ENCODE results near the gene GNAZ. TPM values are rescaled to one million over a fixed set of nuclear protein-coding genes. Genes with fewer than 3 reads are reported as not detected.

Gene GNAZ
- total and polyA plus RNA-seq, 5 donors: 2.0 to 3.5 (median 2.8) TPM

GRCh38 chr22:23033116-23033905 is 37.0 kb upstream of the GNAZ start:
- ATAC-seq: no peak
- no peak for DNase-seq
- no peaks in the 10 kb centered on the region for H3K4me1 ChIP-seq (ENCODE audit: control insufficient read depth, insufficient read depth, low read length)
- H3K9me3 ChIP-seq (ENCODE audit: control insufficient read depth, low read length): no peaks in the 10 kb centered on the region
- intact Hi-C loops (cut with DNase I): no loop called here
- H3K27ac ChIP-seq (ENCODE audit: low read length): no peak overlapping the region
- H3K27me3 ChIP-seq (ENCODE audit: control insufficient read depth, insufficient read depth): no peaks in the 10 kb centered on the region
- 80% methylated on average over 6 of the region's 6 CpGs for WGBS
- no peak overlapping the region for H3K4me3 ChIP-seq (ENCODE audit: low read length)

- Histone ChIP-seq H3K27ac (ENCODE audit: low read length) (no peak overlapping the region), H3K4me3 (ENCODE audit: low read length) (no peak overlapping the region), H3K4me1 (ENCODE audit: control insufficient read depth, insufficient read depth, low read length) (no peaks in the 10 kb centered on the region), H3K9me3 (ENCODE audit: control insufficient read depth, low read length) (no peaks in the 10 kb centered on the region), H3K27me3 (ENCODE audit: control insufficient read depth, insufficient read depth) (no peaks in the 10 kb centered on the region)
- 89% methylated on average over 10 of the region's 10 CpGs for WGBS
- ATAC-seq (no peak), DNase-seq (no peak)
- intact Hi-C loops (cut with DNase I): no loop called here
Measured at GRCh38 chr22:23034621-23035556, 35.4 kb upstream of the GNAZ start.

- H3K4me3 ChIP-seq (ENCODE audit: low read length): no peak overlapping the region
- WGBS: 83% methylated on average over 6 of the region's 6 CpGs
- H3K4me1 ChIP-seq (ENCODE audit: control insufficient read depth, insufficient read depth, low read length): no peaks in the 10 kb centered on the region
- H3K27me3 ChIP-seq (ENCODE audit: control insufficient read depth, insufficient read depth): no peaks in the 10 kb centered on the region
- no peaks in the 10 kb centered on the region for H3K9me3 ChIP-seq (ENCODE audit: control insufficient read depth, low read length)
- DNase-seq: no peak
- no peak for ATAC-seq
- H3K27ac ChIP-seq (ENCODE audit: low read length): no peak overlapping the region
- intact Hi-C loops (cut with DNase I): no loop called here
Measured at GRCh38 chr22:23035557-23036277, 34.6 kb upstream of the GNAZ start.

- no peak for ATAC-seq
Measured at GRCh38 chr22:23036684-23037428, 33.5 kb upstream of the GNAZ start.

GRCh38 chr22:23037429-23038333 is 32.6 kb upstream of the GNAZ start:
- intact Hi-C loops (cut with DNase I): no loop called here
- no peaks in the 10 kb centered on the region for H3K27me3 ChIP-seq (ENCODE audit: control insufficient read depth, insufficient read depth)

More at GRCh38 chr22:23036684-23037428, 33.5 kb upstream of the GNAZ start:
- DNase-seq: no peak
- Histone ChIP-seq H3K4me3 (ENCODE audit: low read length) (no peak overlapping the region), H3K9me3 (ENCODE audit: control insufficient read depth, low read length) (no peaks in the 10 kb centered on the region), H3K27me3 (ENCODE audit: control insufficient read depth, insufficient read depth) (no peaks in the 10 kb centered on the region), H3K27ac (ENCODE audit: low read length) (no peak overlapping the region), H3K4me1 (ENCODE audit: control insufficient read depth, insufficient read depth, low read length) (no peaks in the 10 kb centered on the region)
- whole genome bisulfite sequencing: 57% methylated on average over 6 of the region's 6 CpGs
- intact Hi-C loops (cut with DNase I): no loop called here

GRCh38 chr22:23038334-23038642 is 32.0 kb upstream of the GNAZ start:
- Histone ChIP-seq H3K27ac (ENCODE audit: low read length) (no peak overlapping the region), H3K27me3 (ENCODE audit: control insufficient read depth, insufficient read depth) (no peaks in the 10 kb centered on the region), H3K4me1 (ENCODE audit: control insufficient read depth, insufficient read depth, low read length) (no peaks in the 10 kb centered on the region), H3K4me3 (ENCODE audit: low read length) (no peak overlapping the region), H3K9me3 (ENCODE audit: control insufficient read depth, low read length) (no peaks in the 10 kb centered on the region)
- WGBS: 89% methylated on average over 6 of the region's 6 CpGs
- ATAC-seq: no peak
- intact Hi-C loops (cut with DNase I): no loop called here
- DNase-seq: no peak

More at GRCh38 chr22:23037429-23038333, 32.6 kb upstream of the GNAZ start:
- WGBS: 84% methylated on average over 8 of the region's 8 CpGs
- no peaks in the 10 kb centered on the region for H3K9me3 ChIP-seq (ENCODE audit: control insufficient read depth, low read length)
- no peak for ATAC-seq
- H3K4me3 ChIP-seq (ENCODE audit: low read length): no peak overlapping the region
- no peak overlapping the region for H3K27ac ChIP-seq (ENCODE audit: low read length)
- no peak for DNase-seq
- no peaks in the 10 kb centered on the region for H3K4me1 ChIP-seq (ENCODE audit: control insufficient read depth, insufficient read depth, low read length)

- WGBS: 77% methylated on average over 1 of the region's 1 CpG
- Histone ChIP-seq H3K27ac (ENCODE audit: low read length) (no peak overlapping the region), H3K4me1 (ENCODE audit: control insufficient read depth, insufficient read depth, low read length) (no peaks in the 10 kb centered on the region), H3K4me3 (ENCODE audit: low read length) (no peak overlapping the region), H3K9me3 (ENCODE audit: control insufficient read depth, low read length) (no peaks in the 10 kb centered on the region), H3K27me3 (ENCODE audit: control insufficient read depth, insufficient read depth) (no peaks in the 10 kb centered on the region)
- DNase-seq: no peak
- intact Hi-C loops (cut with DNase I): no loop called here
- no peak for ATAC-seq
Measured at GRCh38 chr22:23038902-23039301, 31.4 kb upstream of the GNAZ start.

- H3K4me1 ChIP-seq (ENCODE audit: control insufficient read depth, insufficient read depth, low read length): no peaks in the 10 kb centered on the region
- DNase-seq: no peak
Measured at GRCh38 chr22:23042179-23042578, 28.1 kb upstream of the GNAZ start.

GRCh38 chr22:23044570-23044969 is 25.7 kb upstream of the GNAZ start:
- 28% methylated on average over 1 of the region's 1 CpG for WGBS
- no peak for ATAC-seq
- no peak for DNase-seq
- Histone ChIP-seq H3K4me1 (ENCODE audit: control insufficient read depth, insufficient read depth, low read length) (no peaks in the 10 kb centered on the region), H3K9me3 (ENCODE audit: control insufficient read depth, low read length) (no peaks in the 10 kb centered on the region), H3K27ac (ENCODE audit: low read length) (no peak overlapping the region), H3K27me3 (ENCODE audit: control insufficient read depth, insufficient read depth) (no peaks in the 10 kb centered on the region), H3K4me3 (ENCODE audit: low read length) (no peak overlapping the region)
- intact Hi-C loops (cut with DNase I): no loop called here

More at GRCh38 chr22:23042179-23042578, 28.1 kb upstream of the GNAZ start:
- H3K4me3 ChIP-seq (ENCODE audit: low read length): no peak overlapping the region
- no peak overlapping the region for H3K27ac ChIP-seq (ENCODE audit: low read length)
- no peaks in the 10 kb centered on the region for H3K27me3 ChIP-seq (ENCODE audit: control insufficient read depth, insufficient read depth)
- H3K9me3 ChIP-seq (ENCODE audit: control insufficient read depth, low read length): no peaks in the 10 kb centered on the region
- intact Hi-C loops (cut with DNase I): no loop called here
- ATAC-seq: no peak
- WGBS: 61% methylated on average over 3 of the region's 3 CpGs

GRCh38 chr22:23045461-23045860 is 24.9 kb upstream of the GNAZ start:
- Histone ChIP-seq H3K4me1 (ENCODE audit: control insufficient read depth, insufficient read depth, low read length) (no peaks in the 10 kb centered on the region), H3K27ac (ENCODE audit: low read length) (no peak overlapping the region), H3K4me3 (ENCODE audit: low read length) (no peak overlapping the region), H3K9me3 (ENCODE audit: control insufficient read depth, low read length) (no peaks in the 10 kb centered on the region), H3K27me3 (ENCODE audit: control insufficient read depth, insufficient read depth) (no peaks in the 10 kb centered on the region)
- 67% methylated on average over 2 of the region's 2 CpGs for WGBS
- intact Hi-C loops (cut with DNase I): no loop called here
- ATAC-seq (no peak), DNase-seq (no peak)
